UCSD-AML1 (cell line): ENCODE results near the gene RREB1.

ENCODE experiments used
- DNase-seq: peaks from one replicate; lab custom pipeline; 2025; ENCODE audit not compliant: unreplicated experiment; lab: John Stamatoyannopoulos, UW

Gene RREB1

DNA sequence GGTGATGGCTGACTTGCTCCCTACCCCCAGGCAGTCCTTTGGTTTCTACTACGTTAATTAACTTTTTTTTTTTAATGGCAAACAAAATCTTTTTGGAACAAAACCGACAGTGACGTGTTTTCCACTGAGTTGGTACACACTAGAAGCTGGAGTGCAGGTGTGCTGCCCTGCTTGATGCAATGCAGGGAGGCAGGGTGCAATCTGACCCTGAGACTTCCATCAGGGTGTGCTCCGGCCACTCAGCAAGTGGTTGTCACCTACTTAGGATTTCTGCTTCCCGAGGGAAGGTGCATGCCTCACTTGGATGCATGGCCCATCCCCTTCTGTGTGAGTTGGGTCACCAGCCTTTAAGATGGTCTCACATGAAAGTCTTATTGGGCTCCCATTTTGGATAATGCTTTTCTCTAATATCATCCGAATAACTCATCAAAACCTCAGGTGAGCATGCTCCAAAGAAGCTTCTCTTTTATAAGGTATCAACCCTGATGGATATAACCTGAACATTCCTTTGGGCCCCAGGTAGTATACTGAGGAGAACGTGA is 14.0 kb downstream of the RREB1 start:
- no peak for DNase-seq

DNA sequence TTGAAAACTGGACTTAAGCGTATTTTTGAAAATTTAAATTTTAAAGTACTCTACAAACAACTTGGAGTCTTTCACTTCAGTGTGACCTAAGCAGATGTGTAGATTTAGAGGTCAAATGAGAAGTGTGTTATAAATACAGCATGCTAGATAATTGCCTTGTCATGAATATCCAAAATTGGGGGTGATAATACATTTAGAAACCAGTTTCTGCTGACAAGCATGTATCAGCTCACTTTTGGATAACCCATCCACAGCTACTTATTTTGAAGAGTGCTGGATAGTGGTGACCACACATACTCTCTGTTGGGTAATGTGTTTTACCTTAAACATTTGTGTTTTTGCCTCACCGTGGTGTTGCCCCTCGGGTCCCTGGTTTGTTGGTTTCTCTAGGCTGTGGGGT is 14.9 kb downstream of the RREB1 start:
- DNase-seq = no peak

DNA sequence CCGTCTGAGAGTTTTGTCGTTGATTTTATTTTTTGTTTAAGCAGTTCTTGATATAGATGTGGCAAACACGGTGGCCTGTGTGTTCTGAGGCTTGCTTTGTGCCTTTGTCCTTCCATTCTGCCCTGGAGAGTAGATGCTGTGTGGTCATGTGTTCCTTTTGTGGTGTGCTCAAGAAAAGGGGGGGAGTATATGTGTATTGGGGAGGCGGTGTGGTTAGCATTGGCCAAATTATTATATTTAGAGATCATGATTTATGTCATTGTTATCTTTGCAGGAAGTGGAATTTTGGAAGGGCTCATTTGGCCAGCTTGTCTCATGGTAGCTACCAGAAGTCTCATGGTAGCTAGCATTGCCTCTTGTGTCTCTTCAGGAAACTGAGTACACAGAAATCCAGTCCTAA is 16.4 kb downstream of the RREB1 start:
- no peak for DNase-seq

DNA sequence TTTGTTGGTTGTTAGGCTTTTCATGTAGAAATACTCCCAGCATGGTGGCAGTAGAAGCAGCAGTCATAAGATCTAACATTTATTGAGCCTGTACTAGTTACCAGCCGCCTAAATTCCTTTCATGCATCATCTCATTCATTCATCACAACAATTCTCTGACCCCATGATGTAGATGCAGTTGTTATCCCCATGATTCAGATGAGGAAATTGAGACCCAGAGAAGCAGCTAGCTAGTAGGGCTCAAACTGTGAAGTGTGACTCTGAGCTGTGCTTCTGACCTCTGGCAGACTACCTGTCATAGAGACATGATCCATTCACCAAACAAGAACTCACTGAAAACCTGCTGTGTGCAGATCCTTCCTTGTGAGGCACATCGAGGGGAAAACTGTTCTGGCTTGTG is 16.9 kb downstream of the RREB1 start:
- DNase-seq = no peak

DNA sequence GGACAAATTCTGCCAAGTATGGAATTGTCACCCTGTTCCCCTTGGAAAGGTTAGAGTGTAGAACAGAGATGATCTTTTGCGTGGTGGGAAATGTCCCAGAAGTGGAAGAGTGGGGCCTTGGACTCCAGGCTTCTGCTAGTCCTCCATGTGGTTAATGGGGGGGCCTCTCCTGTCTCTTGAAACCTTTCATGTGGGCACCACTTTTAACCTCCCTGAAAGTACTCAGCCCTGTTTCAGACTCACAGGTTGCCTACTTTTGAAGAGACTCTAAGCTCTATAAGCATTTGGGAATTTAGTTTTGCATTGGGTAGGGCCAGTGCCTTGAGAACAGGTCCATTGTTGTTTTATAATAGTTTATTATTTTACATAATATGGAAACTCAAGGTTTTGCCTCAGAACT is 17.5 kb downstream of the RREB1 start:
- DNase-seq = no peak

DNA sequence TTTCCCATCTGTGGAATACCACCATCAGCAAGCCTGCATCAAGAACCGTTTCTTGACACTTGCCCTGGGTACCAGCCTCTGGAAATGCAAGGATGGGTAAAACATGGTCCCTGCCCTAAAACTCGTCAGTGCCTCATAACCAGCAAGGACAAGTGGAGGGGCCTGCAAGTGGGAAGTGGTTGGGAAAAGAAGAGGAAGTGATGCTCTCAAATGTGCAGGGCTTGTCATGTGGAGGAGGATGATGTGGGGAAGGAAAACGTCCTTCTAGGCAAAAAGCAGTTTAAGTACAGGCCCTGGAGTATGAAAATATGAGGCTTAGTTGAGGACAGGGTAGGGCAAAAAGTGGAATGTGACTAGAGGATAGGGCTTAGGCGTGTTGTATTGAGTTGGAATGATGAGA is 19.0 kb downstream of the RREB1 start:
- peak; percentile 34 for DNase-seq

DNA sequence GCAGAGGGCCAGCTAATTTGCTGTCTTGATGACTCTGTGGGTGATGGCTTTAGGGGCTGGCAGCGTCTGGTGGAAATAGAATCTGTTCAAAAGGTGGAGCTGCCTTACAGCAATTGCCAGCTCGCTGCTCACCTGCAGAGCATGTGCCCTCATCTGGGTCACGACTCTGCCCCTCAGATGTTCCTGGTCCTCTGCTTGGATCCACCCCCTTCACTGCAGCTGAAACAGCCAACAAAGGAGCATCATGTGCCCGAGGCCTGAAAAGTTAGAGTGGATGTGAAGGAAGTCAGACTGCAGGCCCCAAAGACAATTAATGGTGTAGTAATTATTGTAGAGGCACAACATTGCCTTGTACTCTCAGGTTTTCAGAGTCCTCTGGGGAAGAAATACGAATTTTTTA is 19.9 kb downstream of the RREB1 start:
- DNase-seq = no peak

DNA sequence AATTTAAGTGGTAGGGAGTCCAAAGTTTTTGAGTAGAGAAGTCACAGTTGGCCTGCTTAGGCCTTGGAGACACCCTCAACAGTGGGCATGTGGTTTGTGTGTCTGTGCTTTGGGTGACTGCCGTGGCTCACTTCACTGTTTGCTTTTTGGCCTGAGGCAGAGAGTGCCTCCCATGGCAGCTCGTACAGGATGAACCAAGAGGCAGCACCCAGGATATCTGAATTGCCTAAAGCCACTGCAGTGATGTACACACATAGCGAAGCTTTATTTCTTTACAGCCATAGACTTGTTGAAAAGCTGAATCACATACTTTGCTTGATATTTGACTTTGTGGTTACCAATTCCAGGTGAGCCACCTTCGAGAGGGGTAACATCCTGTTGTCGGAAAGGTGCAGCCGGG is 21.6 kb downstream of the RREB1 start:
- no peak for DNase-seq

DNA sequence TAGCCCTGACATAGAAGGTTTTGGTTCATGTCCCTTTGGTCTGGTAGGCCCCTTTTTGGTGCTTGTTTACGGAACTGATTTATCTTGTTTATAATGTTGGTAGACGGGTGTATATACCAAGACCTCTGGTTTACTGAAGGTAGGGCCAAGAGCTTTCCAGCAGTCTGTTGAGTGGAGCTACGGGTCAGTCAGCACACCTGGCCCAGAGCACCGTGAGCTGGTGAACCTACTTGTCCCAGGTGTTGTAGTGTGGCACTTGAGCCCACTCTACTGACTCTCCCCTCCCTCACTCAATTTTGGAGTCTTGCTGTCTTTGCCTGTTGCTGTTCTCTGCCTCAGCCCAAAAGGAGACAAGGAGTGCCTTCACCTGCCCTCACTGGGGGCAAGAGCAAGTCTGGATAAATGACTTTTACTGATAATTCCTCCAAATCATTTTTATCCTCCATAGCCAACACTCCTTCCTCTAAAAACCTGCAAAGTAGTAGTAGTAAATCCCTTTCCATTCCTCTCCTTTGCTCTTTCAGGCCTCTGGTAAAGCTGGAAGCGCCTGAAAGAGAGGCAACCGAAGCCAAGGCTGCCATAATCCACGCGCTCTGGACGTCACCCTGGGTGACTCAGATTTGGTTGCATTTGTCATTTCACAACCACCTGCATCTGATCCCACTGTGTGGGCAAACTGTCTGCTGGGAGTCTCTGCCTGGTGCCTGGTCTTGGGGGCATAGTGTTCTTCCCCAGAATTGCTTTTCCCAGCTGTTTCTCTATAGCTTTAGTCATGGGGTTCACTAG is 22.2 kb downstream of the RREB1 start:
- no peak for DNase-seq

DNA sequence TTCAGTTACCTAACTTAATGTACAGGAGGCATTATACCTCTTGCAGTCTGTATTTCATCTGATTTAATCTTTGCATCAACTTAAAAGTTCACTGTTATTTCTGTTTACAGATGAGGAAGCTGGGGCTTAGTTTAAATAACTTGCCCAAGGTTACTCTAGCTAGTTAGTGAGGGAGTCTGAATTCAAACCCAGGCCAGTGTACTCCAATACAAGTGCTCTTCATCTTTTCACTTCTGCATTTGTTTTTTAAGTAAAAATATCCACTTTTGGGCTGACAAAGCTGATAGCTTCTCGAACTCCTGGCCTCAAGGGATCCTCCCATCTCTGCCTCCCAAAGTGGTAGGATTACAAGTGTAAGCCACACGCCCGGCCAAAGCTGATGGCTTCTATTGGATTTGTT is 23.6 kb downstream of the RREB1 start:
- DNase-seq = no peak

DNA sequence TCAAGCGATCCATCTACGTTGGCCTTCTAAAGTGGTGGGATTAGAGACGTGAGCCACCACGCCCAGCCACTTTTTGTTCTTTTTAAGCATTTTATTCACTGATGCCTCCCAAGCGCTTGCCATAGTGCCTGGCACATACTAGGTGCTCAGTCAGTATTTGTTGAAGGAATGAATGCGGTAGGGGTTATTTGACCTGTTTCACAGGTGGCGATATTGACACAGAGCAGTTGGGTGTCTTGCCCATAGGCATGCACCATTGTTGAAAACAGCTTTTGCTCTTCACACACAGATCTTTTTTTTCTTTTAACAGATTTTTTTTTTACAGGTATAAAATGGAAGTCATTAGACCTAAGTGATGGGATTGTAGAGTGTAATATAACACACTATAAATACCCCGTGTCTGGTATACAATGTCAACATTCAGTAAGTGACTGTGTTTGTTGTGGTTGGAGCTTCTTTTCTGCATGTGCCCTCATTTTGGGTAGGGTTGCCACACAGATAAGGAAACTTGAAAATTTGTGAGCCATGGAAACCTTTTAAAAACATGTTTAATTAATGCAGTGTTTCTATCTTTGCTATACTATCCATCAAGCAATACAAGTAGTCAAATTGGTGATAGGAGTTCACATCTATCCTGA is 24.8 kb downstream of the RREB1 start:
- DNase-seq = no peak

DNA sequence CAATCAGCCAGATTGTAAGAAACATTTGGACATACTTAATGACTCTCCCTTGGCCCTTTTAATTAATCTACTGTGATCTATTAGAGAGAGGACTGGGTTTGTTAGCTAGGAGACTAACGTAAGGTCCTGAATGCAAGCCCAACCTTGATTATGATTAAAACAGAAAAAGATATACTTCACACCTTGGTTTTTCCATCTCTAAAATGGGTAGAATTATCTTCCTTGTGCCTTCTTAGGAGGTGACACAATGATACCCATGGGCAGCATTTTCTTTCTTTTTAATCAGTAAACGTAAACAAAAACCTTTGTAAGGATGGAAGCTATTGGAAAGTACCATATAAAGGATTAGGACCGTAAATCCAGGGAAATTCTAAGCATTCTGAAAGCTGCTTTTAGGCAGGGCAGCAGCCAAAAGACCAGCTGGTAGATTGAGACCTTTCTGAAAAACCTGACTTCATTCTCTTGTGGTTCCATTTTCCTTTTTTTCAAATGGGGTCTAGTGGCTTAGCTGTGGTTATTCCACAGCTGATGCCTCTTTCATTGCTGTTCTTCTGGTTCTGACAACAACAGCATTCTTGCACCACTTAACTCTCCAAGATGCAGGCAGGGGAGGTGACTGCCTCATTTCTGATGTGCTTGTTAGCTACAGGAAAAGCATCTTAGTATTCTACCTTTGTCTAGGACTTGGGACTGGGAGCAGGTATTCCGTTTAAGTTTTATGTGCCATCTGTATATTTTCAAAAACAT is 27.4 kb downstream of the RREB1 start:
- no peak for DNase-seq

DNA sequence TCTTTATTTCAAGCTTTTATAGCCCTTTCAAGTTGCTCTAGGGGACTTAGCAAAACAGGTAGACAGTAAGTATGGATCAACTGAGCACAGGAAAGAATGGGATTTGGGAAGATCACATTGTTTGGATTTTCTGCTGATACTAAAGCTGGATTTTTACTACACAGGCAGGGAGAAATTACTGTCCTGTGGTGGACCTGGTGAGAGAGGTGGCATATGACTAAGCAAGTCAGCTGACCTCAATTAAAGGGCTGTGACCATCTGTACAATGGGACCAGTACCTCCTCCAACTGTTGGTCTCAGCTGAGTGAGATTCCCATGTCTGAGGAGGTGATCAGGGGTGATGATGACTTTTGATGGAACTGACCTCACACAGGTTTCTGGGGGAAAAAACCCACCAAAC is 28.0 kb downstream of the RREB1 start:
- DNase-seq = no peak

DNA sequence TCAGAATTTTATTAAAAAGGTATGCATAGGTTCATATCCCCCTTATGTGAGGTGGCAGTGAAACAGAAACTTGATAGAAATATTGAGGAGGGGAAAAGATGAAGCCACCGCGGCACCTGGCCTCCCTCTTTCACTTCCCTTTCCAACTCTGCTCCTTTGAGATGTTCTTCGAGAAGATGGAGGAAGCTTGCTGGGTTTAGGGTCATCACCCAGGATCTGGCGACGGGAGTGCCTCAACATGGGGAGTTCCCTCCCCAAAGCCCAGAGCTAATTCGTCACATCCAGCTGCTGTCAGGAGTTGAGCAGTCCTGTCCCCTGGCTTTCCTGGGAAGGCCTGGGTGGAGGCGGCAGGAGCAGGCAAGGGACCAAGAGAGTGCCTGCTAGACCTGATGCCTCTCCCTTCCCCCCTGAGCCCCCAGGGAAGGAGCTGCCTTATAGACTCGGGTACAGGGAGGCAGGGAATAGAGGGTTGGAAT is 29.1 kb downstream of the RREB1 start:
- DNase-seq = no peak

DNA sequence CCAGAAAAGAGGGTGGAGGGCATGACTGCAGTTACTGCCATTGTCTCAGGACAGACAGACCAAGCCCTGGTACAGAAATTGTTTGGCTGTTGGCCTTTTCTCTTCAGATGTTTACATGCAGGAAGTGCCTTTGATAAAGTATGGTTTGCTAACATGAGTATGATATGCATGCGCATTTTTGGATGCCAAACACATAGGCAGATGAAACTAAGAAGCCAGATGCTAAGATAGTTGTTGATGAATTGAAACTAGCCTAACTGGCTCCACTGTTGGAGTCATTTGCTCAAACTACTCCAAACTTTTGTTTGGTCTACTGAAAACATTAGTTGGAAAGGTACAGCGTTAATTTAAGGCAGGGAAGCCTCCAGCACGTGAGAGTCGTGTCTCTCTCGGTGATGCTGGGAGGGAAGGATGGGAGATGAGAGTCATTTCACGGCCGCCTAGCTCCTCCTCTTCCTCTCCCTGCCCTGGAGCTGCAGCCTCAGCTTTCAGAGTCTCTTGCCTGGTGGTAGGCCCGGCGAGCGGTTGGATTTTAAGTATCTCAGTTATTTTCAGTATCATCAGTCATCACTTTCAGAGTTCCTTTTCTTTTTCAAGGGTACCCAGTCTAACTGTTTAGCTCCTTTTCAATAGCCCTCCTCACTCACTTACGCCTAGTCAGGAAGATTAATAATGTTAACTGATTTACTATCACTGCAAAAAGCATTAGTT is 29.7 kb downstream of the RREB1 start:
- peak; percentile 37 for DNase-seq

DNA sequence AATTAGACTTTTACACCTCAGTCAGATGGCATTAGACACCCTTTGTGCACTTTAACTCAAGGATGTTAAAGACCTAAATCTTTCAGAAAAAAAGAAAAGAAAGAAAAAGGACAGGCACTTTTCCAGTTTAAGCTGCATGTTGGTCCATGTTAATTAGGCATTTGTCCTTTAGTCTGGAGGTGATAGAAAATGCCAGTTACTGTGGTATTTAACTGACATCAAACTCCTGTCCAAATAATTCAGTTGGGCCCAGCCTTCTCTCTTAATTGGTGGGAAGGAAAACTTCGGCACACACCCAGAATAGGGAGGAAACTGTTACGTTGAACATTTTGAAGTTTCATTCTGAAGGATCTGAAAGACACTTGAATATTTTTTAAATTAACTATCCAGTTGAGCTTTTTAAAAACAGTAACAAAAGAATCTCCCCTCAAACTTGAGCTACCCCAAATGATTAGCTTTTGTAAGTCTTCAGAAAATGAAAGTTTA is 30.3 kb downstream of the RREB1 start:
- no peak for DNase-seq

DNA sequence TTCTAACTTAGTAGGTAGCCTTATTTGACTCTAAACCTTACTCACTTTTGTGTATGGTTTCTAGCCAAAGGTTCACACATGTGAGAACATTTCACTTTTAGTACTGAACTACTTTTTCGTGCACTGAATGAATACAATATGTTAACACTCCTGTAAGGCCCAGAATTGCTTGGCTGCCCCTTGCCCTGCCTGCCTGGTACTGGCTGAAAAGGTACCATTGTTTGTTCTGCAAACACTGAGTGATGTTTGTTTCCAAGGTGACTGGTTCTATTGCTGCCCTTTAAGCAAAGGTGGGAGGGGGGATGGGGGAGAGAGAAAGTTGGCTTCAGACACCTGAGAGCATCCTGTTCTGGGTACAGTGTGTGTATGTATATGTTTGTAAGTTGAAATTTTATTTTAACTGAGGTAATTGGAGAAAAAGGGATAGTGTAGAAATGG is 31.2 kb downstream of the RREB1 start:
- DNase-seq = no peak

DNA sequence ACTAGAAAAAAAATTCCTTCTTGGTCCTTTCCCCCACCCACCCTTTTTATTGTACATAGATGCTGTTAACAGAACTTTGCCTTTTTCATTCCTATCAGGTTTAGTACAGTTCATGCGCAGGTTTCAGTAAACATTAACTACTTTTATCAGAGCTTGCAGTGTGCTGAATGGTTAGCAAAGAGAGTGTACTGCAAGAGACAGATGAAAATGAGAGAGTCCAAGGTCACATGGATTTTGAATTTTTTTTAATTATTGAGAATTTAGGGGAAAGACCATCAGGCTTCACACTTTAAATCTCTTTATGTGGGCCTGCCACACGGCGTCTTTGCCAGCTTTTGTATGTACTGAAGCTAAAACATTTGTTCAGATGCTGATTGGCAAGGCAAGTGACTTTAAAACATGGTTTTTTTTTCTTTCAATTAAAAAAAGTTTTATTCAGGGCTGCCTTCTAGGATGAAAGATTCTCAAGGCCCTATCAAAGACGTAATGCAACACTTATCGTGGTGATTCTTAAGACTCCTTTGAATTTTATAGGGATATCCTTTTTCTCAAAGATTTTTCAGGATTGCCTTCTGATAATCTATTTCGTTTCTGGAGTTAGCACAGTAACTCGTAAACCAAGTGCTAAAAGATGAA is 32.2 kb downstream of the RREB1 start:
- DNase-seq = no peak

DNA sequence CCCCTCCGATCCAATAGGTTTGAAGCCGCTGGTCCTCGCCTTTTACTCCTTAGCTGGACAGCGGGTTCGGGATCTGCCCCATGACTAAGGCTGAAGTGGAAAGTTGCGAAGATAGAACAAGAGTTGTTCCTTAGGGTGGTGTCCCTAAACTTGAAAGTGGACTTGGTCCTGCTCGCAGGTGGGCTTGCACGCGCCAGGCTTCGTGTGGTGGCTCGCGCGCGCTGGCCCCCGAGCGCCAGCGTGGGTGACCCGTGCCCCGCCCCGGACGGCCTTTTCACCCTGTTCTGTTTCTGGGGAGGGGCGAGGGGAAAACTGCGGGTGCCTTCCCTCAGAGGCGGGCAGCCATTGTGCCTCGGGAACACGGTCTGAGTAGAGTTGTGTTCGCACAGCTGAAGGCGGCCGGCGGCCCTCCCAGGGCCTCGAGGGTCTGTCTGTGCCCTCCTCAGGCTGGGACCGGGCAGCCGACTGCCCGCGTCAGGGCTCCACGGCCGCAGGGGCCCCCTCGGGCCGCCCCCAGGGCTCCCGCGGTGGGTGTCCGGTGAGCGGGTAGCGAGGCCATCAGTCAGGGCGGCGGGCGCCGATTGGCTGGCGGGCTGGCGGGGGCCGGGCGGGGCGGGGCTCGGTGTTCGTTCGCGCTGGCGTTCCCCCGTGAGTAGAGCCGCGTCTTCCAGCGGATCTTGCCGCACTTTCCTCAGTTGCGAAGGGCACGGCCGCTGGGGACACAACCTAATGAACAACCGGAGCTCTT is 33.0 kb downstream of the RREB1 start:
- peak; percentile 74 for DNase-seq
